ENCODE measurements around the gene INSM1. TPM values are rescaled to one million over a fixed set of nuclear protein-coding genes. Genes with fewer than 3 reads are reported as not detected.

Gene INSM1
- total RNA-seq, 2 donors from 2014 or later: 0.35 to 0.73 TPM

DNA sequence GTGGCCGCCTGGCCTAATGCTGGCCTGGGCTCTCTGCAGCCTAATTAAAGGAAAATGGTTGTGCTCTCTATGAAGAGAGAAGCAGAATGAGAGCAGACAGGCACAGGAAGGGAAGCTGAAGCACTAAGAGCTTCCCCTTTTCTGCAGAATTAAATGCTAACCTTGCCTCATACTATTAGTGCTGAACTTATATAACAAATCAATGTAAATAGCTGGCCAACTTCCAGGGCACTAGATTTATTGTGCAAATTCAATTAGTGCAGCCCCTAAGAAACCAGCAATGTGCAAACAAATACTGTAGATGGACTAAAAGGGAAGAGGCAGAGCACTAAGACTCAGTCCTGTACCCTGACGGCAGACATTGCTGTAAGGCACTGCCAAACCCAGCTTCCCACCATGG, 36.1 kb upstream of the INSM1 start:
- no peaks in the 10 kb centered on the region for H3K36me3 Mint-ChIP-seq (ENCODE audit: low read depth)
- no peak for DNase-seq
- no peak overlapping the region for H3K27ac Mint-ChIP-seq
- WGBS, 2 experiments (ENCODE audit: insufficient coverage in 1 of 2, insufficient read length in 1 of 2): 87% methylated on average over 2 of the region's 2 CpGs; no CpG with 5 or more reads in 1 of the 2 experiments
- Histone ChIP-seq H3K27ac (ENCODE audit: low read depth, low read length) (no peak overlapping the region), H3K9ac (ENCODE audit: extremely low read depth, low read length, poor library complexity, severe bottlenecking) (no peak overlapping the region), H3K4me1 (ENCODE audit: control insufficient read depth, insufficient read depth, low read length) (no peaks in the 10 kb centered on the region), H3K27me3 (ENCODE audit: control insufficient read depth, insufficient read depth, low read length, poor library complexity, severe bottlenecking) (peaks cover 8% of the 10 kb centered on the region), H3K4me3 (ENCODE audit: low read length) (no peak overlapping the region), H3K9me3 (ENCODE audit: control insufficient read depth, low read length) (no peaks in the 10 kb centered on the region), H3K36me3 (ENCODE audit: control insufficient read depth, insufficient read depth, low read length) (no peaks in the 10 kb centered on the region)
- H3K4me1 Mint-ChIP-seq: peaks cover 1% of the 10 kb centered on the region
- no peak overlapping the region for H3K4me3 Mint-ChIP-seq
- peaks cover 2% of the 10 kb centered on the region for H3K9me3 Mint-ChIP-seq
- TF ChIP-seq, protein P1, sequence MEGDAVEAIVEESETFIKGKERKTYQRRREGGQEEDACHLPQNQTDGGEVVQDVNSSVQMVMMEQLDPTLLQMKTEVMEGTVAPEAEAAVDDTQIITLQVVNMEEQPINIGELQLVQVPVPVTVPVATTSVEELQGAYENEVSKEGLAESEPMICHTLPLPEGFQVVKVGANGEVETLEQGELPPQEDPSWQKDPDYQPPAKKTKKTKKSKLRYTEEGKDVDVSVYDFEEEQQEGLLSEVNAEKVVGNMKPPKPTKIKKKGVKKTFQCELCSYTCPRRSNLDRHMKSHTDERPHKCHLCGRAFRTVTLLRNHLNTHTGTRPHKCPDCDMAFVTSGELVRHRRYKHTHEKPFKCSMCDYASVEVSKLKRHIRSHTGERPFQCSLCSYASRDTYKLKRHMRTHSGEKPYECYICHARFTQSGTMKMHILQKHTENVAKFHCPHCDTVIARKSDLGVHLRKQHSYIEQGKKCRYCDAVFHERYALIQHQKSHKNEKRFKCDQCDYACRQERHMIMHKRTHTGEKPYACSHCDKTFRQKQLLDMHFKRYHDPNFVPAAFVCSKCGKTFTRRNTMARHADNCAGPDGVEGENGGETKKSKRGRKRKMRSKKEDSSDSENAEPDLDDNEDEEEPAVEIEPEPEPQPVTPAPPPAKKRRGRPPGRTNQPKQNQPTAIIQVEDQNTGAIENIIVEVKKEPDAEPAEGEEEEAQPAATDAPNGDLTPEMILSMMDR (conservative IDR thresholded peaks at IDR 0.05): no peak
- H3K27me3 Mint-ChIP-seq (ENCODE audit: insufficient read depth): no peaks in the 10 kb centered on the region

DNA sequence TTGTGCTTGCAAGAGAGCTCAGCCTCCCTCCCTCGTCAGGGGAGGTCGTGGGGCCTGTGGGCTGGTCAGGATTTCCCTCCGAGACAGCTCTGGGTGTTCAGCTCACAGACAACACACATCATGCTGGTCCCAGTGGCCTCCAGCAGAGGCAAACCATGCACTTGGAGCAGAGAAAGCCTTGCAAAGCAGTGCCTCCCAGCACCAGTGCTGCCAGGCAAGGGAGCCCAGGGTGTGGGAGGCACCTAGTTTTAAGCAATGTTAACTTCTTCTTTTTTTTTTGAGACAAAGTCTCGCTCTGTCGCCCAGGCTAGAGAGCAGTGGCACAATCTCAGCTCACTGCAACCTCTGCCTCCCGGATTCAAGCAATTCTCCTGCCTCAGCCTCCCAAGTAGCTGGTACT, 34.0 kb upstream of the INSM1 start:
- no peak overlapping the region for H3K9ac ChIP-seq (ENCODE audit: extremely low read depth, low read length, poor library complexity, severe bottlenecking)
- no peak for DNase-seq
- Mint-ChIP-seq H3K36me3 (ENCODE audit: low read depth) (no peaks in the 10 kb centered on the region), H3K4me3 (no peak overlapping the region), H3K27me3 (ENCODE audit: insufficient read depth) (no peaks in the 10 kb centered on the region), H3K9me3 (peaks cover 4% of the 10 kb centered on the region), H3K27ac (no peak overlapping the region), H3K4me1 (peaks cover 1% of the 10 kb centered on the region)
- no peaks in the 10 kb centered on the region for H3K4me1 ChIP-seq (ENCODE audit: control insufficient read depth, insufficient read depth, low read length)
- 87 to 90% methylated on average over 3 to 6 of the region's 6 CpGs for WGBS, 2 experiments (ENCODE audit: insufficient coverage in 1 of 2, insufficient read length in 1 of 2)
- no peak overlapping the region for H3K27ac ChIP-seq (ENCODE audit: low read depth, low read length)
- peaks cover 8% of the 10 kb centered on the region for H3K27me3 ChIP-seq (ENCODE audit: control insufficient read depth, insufficient read depth, low read length, poor library complexity, severe bottlenecking)
- TF ChIP-seq, protein P1 (conservative IDR thresholded peaks at IDR 0.05): no peak
- no peaks in the 10 kb centered on the region for H3K9me3 ChIP-seq (ENCODE audit: control insufficient read depth, low read length)
- H3K4me3 ChIP-seq (ENCODE audit: low read length): no peak overlapping the region
- H3K36me3 ChIP-seq (ENCODE audit: control insufficient read depth, insufficient read depth, low read length): no peaks in the 10 kb centered on the region

DNA sequence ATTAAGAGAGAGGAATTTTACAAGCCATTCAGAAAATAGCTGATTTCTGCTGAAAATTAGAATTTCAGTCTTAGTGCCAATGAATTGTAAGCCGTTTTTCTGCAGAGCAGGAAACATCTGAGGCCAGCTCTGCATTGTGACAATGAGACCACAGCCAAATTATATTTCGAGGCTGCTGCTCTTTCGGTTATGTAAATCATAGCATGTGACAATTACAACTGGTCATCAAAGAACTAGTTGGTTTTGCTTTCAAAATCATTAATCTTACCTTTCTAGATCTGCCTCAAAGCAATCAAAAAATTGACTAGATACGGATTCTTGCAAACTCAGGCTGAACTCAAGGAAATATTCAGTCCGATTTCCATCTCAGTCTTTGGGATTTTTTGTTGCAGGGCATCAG, 33.4 kb upstream of the INSM1 start:
- Mint-ChIP-seq H3K27me3 (ENCODE audit: insufficient read depth) (no peaks in the 10 kb centered on the region), H3K27ac (no peak overlapping the region), H3K4me3 (no peak overlapping the region), H3K9me3 (peaks cover 4% of the 10 kb centered on the region), H3K4me1 (no peaks in the 10 kb centered on the region), H3K36me3 (ENCODE audit: low read depth) (no peaks in the 10 kb centered on the region)
- TF ChIP-seq, protein P1 (conservative IDR thresholded peaks at IDR 0.05): no peak
- 89 to 94% methylated on average over 5 of the region's 5 CpGs for WGBS, 2 experiments (ENCODE audit: insufficient coverage in 1 of 2, insufficient read length in 1 of 2)
- no peak overlapping the region for H3K9ac ChIP-seq (ENCODE audit: extremely low read depth, low read length, poor library complexity, severe bottlenecking)
- H3K36me3 ChIP-seq (ENCODE audit: control insufficient read depth, insufficient read depth, low read length): no peaks in the 10 kb centered on the region
- H3K4me1 ChIP-seq (ENCODE audit: control insufficient read depth, insufficient read depth, low read length): no peaks in the 10 kb centered on the region
- no peak overlapping the region for H3K4me3 ChIP-seq (ENCODE audit: low read length)
- H3K9me3 ChIP-seq (ENCODE audit: control insufficient read depth, low read length): no peaks in the 10 kb centered on the region
- H3K27me3 ChIP-seq (ENCODE audit: control insufficient read depth, insufficient read depth, low read length, poor library complexity, severe bottlenecking): peaks cover 8% of the 10 kb centered on the region
- no peak overlapping the region for H3K27ac ChIP-seq (ENCODE audit: low read depth, low read length)
- no peak for DNase-seq
